HL-60 (cell line): ENCODE results near the gene CES3.

Experiments
- DNase-seq, 2 experiments: peaks; one replicate each; pipeline ENCODE4 v3.0.0-alpha.2; 2010 to 2020; ENCODE audit warnings: low read depth in 1 of 2, low spot score in 1 of 2
- H3K27ac ChIP-seq: fragments of 250-450 bp; sonication (Bioruptor Pico); replicated peaks from 2 replicates; pipeline ENCODE4 v1.5.1; 2020; ENCODE audit warnings: mild to moderate bottlenecking, moderate library complexity
- H3K27me3 ChIP-seq: fragments of 250-450 bp; sonication (Bioruptor Pico); 2 replicates; pipeline ENCODE4 v1.5.1; 2021; ENCODE audit warnings: mild to moderate bottlenecking, moderate library complexity; ENCODE audit not compliant: insufficient read depth, poor library complexity, severe bottlenecking
- H3K4me3 ChIP-seq: replicated peaks from 2 replicates; pipeline ENCODE4 v1.5.1; 2011; ENCODE audit warnings: mild to moderate bottlenecking, control low read depth, low read length; ENCODE audit not compliant: insufficient read depth
- CTCF ChIP-seq: IDR thresholded peaks from one replicate; pipeline ENCODE4 v1.5.1; 2011; ENCODE audit warnings: low read length, control low read depth, inconsistent platforms; ENCODE audit not compliant: insufficient read depth
- GABPA ChIP-seq: IDR thresholded peaks from 2 replicates; pipeline ENCODE4 v1.6.1; 2012; ENCODE audit warnings: low read depth
- POLR2AphosphoS5 ChIP-seq: IDR thresholded peaks from 2 replicates; pipeline ENCODE4 v1.6.1; 2012; ENCODE audit warnings: low read depth
- REST ChIP-seq: IDR thresholded peaks from 2 replicates; pipeline ENCODE4 v1.6.1; 2012; ENCODE audit warnings: low read depth; ENCODE audit not compliant: insufficient replicate concordance
- SPI1 ChIP-seq: IDR thresholded peaks from 2 replicates; pipeline ENCODE4 v1.6.1; 2012; ENCODE audit warnings: low read depth, mild to moderate bottlenecking, borderline replicate concordance

Gene CES3

GRCh38 chr16:67019171-67019570 is 58.1 kb downstream of the CES3 start:
- no peak overlapping the region for H3K27ac ChIP-seq
- no peak for TF ChIP-seq SPI1
- TF ChIP-seq CTCF, result no peak
- TF ChIP-seq REST, result no peak
- no peak for TF ChIP-seq POLR2AphosphoS5
- TF ChIP-seq GABPA, result no peak
- no peak for DNase-seq
- H3K27me3 ChIP-seq, result peaks cover 6% of the 10 kb centered on the region
- H3K4me3 ChIP-seq, result no peak overlapping the region

GRCh38 chr16:67021321-67021720 is 60.3 kb downstream of the CES3 start:
- Histone ChIP-seq H3K4me3 (no peak overlapping the region), H3K27me3 (no peaks in the 10 kb centered on the region), H3K27ac (no peak overlapping the region)
- no peak for TF ChIP-seq GABPA
- TF ChIP-seq SPI1, result no peak
- no peak for TF ChIP-seq CTCF
- TF ChIP-seq REST, result no peak
- TF ChIP-seq POLR2AphosphoS5, result no peak
- DNase-seq, result no peak

- TF ChIP-seq REST, result no peak
- TF ChIP-seq CTCF, result no peak
- no peak for TF ChIP-seq GABPA
- TF ChIP-seq POLR2AphosphoS5, result no peak
- no peak for TF ChIP-seq SPI1
- Histone ChIP-seq H3K27me3 (no peaks in the 10 kb centered on the region), H3K4me3 (no peak overlapping the region), H3K27ac (no peak overlapping the region)
- no peak for DNase-seq
These were observed 61.6 kb downstream of the CES3 start for GRCh38 chr16:67022531-67023214.
